ENCODE data around the gene LCN15.
A peak's percentile ranks its signal among the peaks of the same experiment; 100 is the strongest.

Gene LCN15

GRCh38 chr9:136740971-136741882 lies 23.1 kb downstream of the LCN15 start:
- no peak for DNase-seq (ENCODE audit: low spot score)

- no peak for DNase-seq (ENCODE audit: low spot score)
Observed at GRCh38 chr9:136740491-136740890, 23.8 kb downstream of the LCN15 start.

GRCh38 chr9:136740069-136740468 lies 24.2 kb downstream of the LCN15 start:
- DNase-seq (ENCODE audit: low spot score) = no peak

DNA sequence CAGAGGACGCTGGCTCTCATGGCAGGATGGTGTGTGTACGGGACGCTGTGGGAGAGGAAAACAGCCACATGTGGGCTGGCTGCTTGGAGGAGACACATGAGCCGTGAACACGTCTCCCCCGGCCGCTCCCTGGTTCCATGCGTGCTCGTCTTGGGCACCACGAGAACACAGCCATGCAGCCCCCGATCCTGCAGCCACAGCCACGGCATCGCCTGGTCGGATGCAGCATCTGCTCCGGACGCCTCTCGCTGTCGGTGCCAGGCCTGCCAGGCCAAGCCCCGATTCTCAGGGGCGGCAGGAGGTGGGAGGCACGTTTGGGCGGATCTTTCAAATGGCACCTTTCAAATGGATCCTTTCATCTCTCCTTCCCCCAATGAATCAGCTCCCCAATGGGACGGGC lies 24.8 kb downstream of the LCN15 start:
- no peak for DNase-seq (ENCODE audit: low spot score)

GRCh38 chr9:136738960-136739359 lies 25.4 kb downstream of the LCN15 start:
- DNase-seq (ENCODE audit: low spot score) = no peak

- DNase-seq (ENCODE audit: low spot score) = no peak
Observed at GRCh38 chr9:136735812-136736480, 28.4 kb downstream of the LCN15 start.

GRCh38 chr9:136734837-136735496 lies 29.4 kb downstream of the LCN15 start:
- no peak for DNase-seq (ENCODE audit: low spot score)

GRCh38 chr9:136733611-136734010 lies 30.7 kb downstream of the LCN15 start:
- DNase-seq (ENCODE audit: low spot score) = no peak

DNA sequence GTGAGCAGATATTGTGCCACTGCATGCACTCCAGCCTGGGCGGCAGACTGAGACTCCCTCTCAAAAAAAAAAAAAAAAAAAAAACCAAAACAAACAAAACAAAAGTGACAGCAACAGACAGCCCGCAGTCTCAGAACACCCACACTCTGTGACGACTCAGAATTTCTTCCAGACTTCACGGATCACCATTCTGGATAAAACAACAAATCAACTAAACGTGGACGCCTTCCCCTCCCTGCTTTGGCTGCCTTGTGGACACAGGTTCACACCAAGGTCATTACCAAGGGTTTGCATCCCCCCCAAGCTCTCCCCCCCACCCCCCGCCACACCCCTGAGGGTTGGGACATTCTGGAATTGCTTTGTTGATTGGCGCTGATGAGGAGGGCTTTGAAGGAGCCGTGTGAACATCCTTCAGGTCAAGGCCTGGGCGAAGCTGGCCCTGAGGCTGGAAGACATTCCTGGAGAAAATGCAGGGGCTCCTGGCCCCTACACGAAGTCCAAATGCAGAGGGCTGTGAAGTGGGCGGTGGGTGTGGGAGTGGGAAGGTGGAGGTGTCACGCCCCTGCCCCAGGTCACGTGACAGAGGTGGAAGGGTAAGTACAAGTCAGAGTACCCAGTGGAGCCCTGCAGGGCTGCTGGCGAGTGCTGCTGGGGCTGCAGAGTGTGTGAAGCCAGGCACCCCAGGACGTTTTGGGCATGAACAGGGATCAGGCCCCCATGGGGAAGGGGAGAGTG lies 31.7 kb downstream of the LCN15 start:
- no peak for DNase-seq (ENCODE audit: low spot score)

- no peak for DNase-seq (ENCODE audit: low spot score)
Observed at GRCh38 chr9:136729926-136730325, 34.4 kb downstream of the LCN15 start.

GRCh38 chr9:136729144-136729543 lies 35.2 kb downstream of the LCN15 start:
- no peak for DNase-seq (ENCODE audit: low spot score)

DNA sequence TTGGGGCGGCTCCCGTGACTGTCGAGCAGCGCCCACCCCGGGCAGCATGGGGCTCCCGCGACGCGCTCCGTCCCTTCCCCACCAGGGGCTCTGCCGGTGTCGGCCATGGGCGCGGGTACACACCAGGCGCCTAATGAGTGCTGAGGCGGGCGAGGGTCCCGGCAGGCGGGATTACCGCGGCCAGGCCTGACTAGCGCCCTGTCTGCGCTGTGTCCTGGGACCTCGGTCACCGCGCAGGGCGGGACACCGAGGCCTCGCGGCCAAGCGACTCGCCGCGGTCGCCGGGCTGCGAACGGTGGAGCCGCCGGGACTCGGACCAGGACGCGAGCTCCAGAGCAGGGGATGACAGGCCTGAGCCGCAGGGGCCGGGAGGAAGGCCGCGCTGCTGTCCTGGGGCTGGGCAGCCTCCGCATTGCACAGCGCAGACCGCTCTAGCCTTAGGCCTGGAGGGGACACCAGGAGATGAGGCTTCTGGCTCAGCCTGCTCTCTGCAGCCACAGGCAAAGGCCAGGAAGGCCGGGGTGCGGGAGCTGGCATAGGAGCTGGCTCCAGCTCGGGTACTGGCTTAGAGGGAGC lies 35.7 kb downstream of the LCN15 start:
- DNase-seq (ENCODE audit: low spot score) = no peak

DNA sequence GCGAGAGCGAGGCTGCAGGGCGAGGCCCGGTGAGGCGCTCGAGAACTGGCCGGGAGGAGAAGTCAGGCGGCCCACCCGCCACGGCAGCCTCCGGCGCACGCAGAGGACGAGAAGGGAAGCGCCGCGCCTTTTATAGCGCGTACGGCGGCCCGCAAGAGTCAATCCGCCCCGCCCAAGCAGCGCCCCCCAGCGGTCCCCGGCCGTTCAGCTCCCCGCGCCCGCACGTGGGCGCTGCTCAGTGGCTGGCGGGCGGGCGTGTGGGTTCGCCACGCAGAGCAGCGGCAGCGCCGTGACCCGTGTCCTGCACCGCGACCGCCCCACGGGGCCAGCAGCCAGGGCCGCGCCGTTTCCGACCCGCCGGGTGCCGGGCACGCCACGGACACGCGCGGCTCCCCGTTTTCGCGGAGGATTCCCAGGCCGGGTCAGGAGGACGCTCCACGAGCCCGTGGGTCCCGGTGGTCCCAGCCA lies 36.2 kb downstream of the LCN15 start:
- DNase-seq (ENCODE audit: low spot score) = peak; percentile 95

- no peak for DNase-seq (ENCODE audit: low spot score)
Observed at GRCh38 chr9:136726631-136727191, 37.6 kb downstream of the LCN15 start.

DNA sequence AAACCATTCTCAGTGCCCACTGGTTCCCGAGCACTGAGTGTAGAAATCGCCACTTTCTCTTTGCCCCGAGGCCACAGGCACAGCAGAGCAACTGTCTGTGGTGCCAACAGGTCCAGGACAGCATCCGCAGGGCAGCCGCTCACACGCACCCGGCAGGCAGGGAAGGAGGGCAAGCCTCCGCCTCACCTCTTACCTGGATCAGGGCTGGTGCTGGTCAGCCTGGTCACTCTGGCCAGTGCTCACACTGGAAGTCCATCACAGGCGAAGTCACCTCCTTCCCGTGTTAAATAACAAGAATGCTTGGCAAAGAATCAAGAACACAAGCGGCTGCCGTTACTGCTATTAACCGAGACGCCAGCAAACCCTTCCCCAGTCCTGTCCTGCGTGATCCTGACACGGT lies 38.2 kb downstream of the LCN15 start:
- DNase-seq (ENCODE audit: low spot score) = no peak

- DNase-seq (ENCODE audit: low spot score) = no peak
Observed at GRCh38 chr9:136725612-136726011, 38.7 kb downstream of the LCN15 start.

GRCh38 chr9:136724772-136725171 lies 39.5 kb downstream of the LCN15 start:
- no peak for DNase-seq (ENCODE audit: low spot score)

GRCh38 chr9:136723989-136724388 lies 40.3 kb downstream of the LCN15 start:
- DNase-seq (ENCODE audit: low spot score) = no peak

DNA sequence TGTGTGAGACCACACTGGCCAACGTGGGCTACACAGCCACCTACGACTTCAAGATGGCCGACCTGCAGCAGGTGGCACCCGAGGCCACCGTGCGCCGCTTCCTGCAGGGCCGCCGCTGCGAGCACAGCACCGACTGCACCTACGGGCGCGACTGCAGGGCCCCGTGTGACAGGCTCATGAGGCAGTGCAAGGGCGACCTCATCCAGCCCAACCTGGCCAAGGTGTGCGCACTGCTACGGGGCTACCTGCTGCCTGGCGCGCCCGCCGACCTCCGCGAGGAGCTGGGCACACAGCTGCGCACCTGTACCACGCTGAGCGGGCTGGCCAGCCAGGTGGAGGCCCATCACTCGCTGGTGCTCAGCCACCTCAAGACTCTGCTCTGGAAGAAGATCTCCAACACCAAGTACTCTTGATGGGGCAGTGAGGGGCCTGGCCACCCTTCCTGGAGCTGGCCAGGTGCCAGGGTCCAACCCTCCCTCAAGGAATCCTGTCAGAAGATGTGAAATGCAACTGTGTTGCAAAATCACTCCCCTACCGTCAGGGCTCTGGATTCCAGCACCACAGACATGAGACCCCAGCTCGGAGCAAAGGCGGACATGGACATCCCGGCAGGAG lies 40.8 kb downstream of the LCN15 start:
- no peak for DNase-seq (ENCODE audit: low spot score)

DNA sequence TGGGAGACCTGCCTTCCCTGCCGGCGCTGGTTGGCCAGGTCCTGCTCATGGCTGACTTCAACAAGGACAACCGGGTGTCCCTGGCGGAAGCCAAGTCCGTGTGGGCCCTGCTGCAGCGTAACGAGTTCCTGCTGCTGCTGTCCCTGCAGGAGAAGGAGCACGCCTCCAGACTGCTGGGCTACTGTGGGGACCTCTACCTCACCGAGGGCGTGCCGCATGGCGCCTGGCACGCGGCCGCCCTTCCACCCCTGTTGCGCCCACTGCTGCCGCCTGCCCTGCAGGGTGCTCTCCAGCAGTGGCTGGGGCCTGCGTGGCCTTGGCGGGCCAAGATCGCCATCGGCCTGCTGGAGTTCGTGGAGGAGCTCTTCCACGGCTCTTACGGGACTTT lies 41.4 kb downstream of the LCN15 start:
- no peak for DNase-seq (ENCODE audit: low spot score)
